GM19452 (cell line): ENCODE measurements around the gene COL4A1.

Experiments used
- ATAC-seq: cut with Tn5 transposase; IDR thresholded peaks from one replicate; pipeline ENCODE4 v1.9.1; 2021; ENCODE audit not compliant: unreplicated experiment

The COL4A1 gene

GRCh38 chr13:110140099-110140498, 166.9 kb downstream of the COL4A1 start:
- ATAC-seq, result no peak

GRCh38 chr13:110138700-110139036, 168.3 kb downstream of the COL4A1 start:
- no peak for ATAC-seq

GRCh38 chr13:110138010-110138699, 168.8 kb downstream of the COL4A1 start:
- ATAC-seq, result peak; percentile 75

GRCh38 chr13:110137680-110138009, 169.3 kb downstream of the COL4A1 start:
- ATAC-seq, result peak; percentile 71

- ATAC-seq, result no peak
Observed at GRCh38 chr13:110136660-110137585, 170.0 kb downstream of the COL4A1 start.

GRCh38 chr13:110135977-110136597, 170.9 kb downstream of the COL4A1 start:
- ATAC-seq, result no peak

GRCh38 chr13:110134801-110135200, 172.2 kb downstream of the COL4A1 start:
- no peak for ATAC-seq

- no peak for ATAC-seq
Observed at GRCh38 chr13:110133425-110134235, 173.3 kb downstream of the COL4A1 start.

- no peak for ATAC-seq
Observed at GRCh38 chr13:110132225-110132982, 174.6 kb downstream of the COL4A1 start.

GRCh38 chr13:110131424-110131823, 175.5 kb downstream of the COL4A1 start:
- no peak for ATAC-seq

- no peak for ATAC-seq
Observed at GRCh38 chr13:110130431-110130830, 176.5 kb downstream of the COL4A1 start.

- no peak for ATAC-seq
Observed at GRCh38 chr13:110129539-110130186, 177.3 kb downstream of the COL4A1 start.

- ATAC-seq, result no peak
Observed at GRCh38 chr13:110129076-110129475, 177.9 kb downstream of the COL4A1 start.

GRCh38 chr13:110128546-110128945, 178.4 kb downstream of the COL4A1 start:
- no peak for ATAC-seq

GRCh38 chr13:110127986-110128511, 178.9 kb downstream of the COL4A1 start:
- no peak for ATAC-seq

GRCh38 chr13:110126391-110126961, 180.5 kb downstream of the COL4A1 start:
- ATAC-seq, result no peak

GRCh38 chr13:110125613-110126272, 181.2 kb downstream of the COL4A1 start:
- ATAC-seq, result no peak

- no peak for ATAC-seq
Observed at GRCh38 chr13:110125157-110125556, 181.8 kb downstream of the COL4A1 start.
